ENCODE results near the gene ADAMTSL3.

Gene ADAMTSL3

DNA sequence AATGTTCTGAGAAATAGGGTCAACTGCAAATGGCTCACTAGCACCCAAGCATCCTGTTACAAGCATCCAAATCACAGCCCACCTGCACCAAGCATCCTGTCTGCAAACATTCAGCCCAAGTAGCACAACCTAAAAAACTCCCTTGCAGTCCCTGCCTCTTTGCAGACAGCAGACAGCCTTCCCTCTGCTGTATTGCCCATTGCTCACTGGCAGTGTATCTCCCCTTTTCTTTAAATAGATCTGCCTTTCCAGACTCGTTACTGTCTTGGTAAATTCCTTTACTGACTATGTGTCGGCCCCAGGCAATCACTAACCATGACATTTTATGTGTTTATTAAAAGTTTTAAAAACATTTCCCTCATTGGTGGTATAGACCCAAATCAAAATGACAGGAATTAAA lies 155.4 kb downstream of the ADAMTSL3 start:
- Histone ChIP-seq H3K27ac (ENCODE audit: low read length) (no peak overlapping the region), H3K4me1 (ENCODE audit: control insufficient read depth in 1 of 2, insufficient read depth in 2 of 2, low read length in 2 of 2) (no peaks in the 10 kb centered on the region), H3K27me3 (ENCODE audit: low read depth, low read length) (no peaks in the 10 kb centered on the region), H3K4me3 (ENCODE audit: low read depth in 1 of 2, low read length in 2 of 2) (no peak overlapping the region), H3K36me3 (ENCODE audit: control insufficient read depth in 1 of 2, insufficient read depth in 2 of 2, low read length in 2 of 2) (peaks cover 0 to 12% of the 10 kb centered on the region in 2 donors), H3K9me3 (ENCODE audit: control insufficient read depth in 1 of 2, low read length in 2 of 2) (no peaks in the 10 kb centered on the region)

DNA sequence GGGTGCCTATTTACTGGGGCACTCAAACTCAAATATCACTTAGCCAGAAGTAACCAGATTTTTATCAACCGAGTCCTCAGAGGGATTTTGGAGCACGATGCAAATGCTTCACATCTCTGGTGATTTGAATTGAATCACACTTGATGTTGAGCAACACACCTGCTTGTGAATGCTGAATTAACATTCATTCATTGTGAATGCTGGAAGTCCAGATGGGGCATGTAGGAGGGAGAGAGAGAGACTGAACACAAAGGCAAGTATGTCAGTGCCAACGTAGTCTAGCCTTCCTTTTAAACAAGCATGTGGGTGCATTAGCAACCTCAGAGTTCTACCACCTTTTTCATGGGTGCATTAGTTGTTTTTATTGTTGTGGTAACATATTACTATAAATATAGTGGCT lies 156.2 kb downstream of the ADAMTSL3 start:
- H3K4me1 ChIP-seq (ENCODE audit: control insufficient read depth in 1 of 2, insufficient read depth in 2 of 2, low read length in 2 of 2): no peaks in the 10 kb centered on the region
- no peak overlapping the region for H3K27ac ChIP-seq (ENCODE audit: low read length)
- H3K9me3 ChIP-seq (ENCODE audit: control insufficient read depth in 1 of 2, low read length in 2 of 2): no peaks in the 10 kb centered on the region
- H3K27me3 ChIP-seq (ENCODE audit: low read depth, low read length): no peaks in the 10 kb centered on the region
- H3K4me3 ChIP-seq (ENCODE audit: low read depth in 1 of 2, low read length in 2 of 2): no peak overlapping the region
- H3K36me3 ChIP-seq (ENCODE audit: control insufficient read depth in 1 of 2, insufficient read depth in 2 of 2, low read length in 2 of 2): peaks cover 0 to 12% of the 10 kb centered on the region in 2 donors

DNA sequence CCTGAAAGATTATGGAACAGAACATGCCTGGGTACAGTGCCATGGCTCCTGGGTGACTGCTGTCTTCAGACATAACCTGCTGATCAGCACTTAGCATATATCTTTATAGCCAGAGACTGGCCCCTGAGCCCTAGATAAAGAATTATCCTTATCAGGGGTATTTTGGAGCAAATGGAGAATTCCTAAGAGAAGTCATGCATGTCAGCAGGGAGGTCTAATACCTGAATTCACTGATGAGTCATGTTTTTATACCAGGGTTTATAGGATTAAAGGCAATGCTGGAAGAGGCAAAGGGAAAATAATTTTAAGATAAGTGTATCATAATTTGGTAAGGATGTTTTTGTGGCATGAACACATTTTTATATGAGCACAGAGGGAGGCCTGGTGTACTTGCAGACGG lies 159.8 kb downstream of the ADAMTSL3 start:
- Histone ChIP-seq H3K4me3 (ENCODE audit: low read depth in 1 of 2, low read length in 2 of 2) (no peak overlapping the region), H3K4me1 (ENCODE audit: control insufficient read depth in 1 of 2, insufficient read depth in 2 of 2, low read length in 2 of 2) (no peaks in the 10 kb centered on the region), H3K36me3 (ENCODE audit: control insufficient read depth in 1 of 2, insufficient read depth in 2 of 2, low read length in 2 of 2) (no peaks in the 10 kb centered on the region), H3K27me3 (ENCODE audit: low read depth, low read length) (no peaks in the 10 kb centered on the region), H3K9me3 (ENCODE audit: control insufficient read depth in 1 of 2, low read length in 2 of 2) (no peaks in the 10 kb centered on the region), H3K27ac (ENCODE audit: low read length) (no peak overlapping the region)

DNA sequence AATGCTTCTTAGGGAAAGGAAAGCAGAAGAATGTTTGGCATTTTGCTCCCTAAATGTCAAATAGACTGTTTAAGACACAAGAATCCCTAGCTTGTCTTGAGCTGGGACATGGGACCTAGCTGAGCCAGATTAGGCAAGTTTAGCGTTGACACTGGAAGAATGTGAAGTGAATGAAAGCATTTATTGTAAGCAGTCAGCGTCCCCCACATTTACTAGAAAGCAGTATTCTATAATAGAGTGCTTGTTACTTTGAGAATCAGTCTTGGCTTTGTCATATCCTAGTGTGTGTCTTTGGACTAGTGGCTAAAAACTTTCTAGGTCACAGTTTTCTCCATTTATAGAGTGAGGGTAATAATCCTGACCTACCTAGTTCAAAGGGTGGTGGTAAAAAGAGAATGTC lies 161.6 kb downstream of the ADAMTSL3 start:
- H3K27me3 ChIP-seq (ENCODE audit: low read depth, low read length): no peaks in the 10 kb centered on the region
- no peaks in the 10 kb centered on the region for H3K36me3 ChIP-seq (ENCODE audit: control insufficient read depth in 1 of 2, insufficient read depth in 2 of 2, low read length in 2 of 2)
- H3K9me3 ChIP-seq (ENCODE audit: control insufficient read depth in 1 of 2, low read length in 2 of 2): no peaks in the 10 kb centered on the region
- no peaks in the 10 kb centered on the region for H3K4me1 ChIP-seq (ENCODE audit: control insufficient read depth in 1 of 2, insufficient read depth in 2 of 2, low read length in 2 of 2)
- no peak overlapping the region for H3K27ac ChIP-seq (ENCODE audit: low read length)
- H3K4me3 ChIP-seq (ENCODE audit: low read depth in 1 of 2, low read length in 2 of 2): no peak overlapping the region

DNA sequence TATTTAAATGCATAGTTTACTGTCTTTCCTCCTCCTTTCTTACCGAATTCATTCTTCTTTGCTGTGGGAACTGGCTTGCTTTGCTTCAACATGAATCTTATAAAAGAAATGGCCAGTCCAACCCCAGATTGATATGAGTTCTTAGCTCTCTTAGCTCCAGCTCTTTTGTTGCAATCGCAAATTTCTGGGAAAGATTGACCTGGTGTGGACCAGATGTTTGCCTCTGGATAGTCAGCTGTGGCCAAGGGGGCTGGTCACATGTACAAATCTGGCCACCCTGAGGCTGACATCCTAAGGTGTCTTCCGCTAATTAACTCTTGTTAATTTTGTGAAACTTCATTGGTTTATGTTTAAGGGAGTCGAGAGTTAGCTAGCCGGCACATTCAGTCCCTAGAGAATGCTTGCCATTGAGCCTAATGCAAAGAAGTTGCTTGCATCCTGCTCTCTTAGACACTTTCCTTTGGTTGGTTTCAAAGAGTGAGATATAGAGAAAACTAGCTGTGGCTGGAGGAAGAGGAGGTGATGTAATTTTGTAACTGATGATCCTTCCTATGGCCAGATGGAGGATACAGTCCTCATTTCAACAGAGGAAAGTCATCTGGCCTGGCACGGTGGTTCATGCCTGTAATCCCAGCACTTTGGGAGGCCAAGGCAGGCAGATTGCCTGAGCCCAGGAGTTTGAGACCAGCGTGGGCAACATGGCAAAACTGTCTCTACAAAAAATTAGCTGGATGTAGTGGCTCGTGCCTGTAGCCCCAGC lies 162.4 kb downstream of the ADAMTSL3 start:
- Histone ChIP-seq H3K27ac (ENCODE audit: low read length) (no peak overlapping the region), H3K9me3 (ENCODE audit: control insufficient read depth in 1 of 2, low read length in 2 of 2) (no peaks in the 10 kb centered on the region), H3K27me3 (ENCODE audit: low read depth, low read length) (no peaks in the 10 kb centered on the region), H3K4me3 (ENCODE audit: low read depth in 1 of 2, low read length in 2 of 2) (no peak overlapping the region), H3K4me1 (ENCODE audit: control insufficient read depth in 1 of 2, insufficient read depth in 2 of 2, low read length in 2 of 2) (no peaks in the 10 kb centered on the region), H3K36me3 (ENCODE audit: control insufficient read depth in 1 of 2, insufficient read depth in 2 of 2, low read length in 2 of 2) (no peaks in the 10 kb centered on the region)

DNA sequence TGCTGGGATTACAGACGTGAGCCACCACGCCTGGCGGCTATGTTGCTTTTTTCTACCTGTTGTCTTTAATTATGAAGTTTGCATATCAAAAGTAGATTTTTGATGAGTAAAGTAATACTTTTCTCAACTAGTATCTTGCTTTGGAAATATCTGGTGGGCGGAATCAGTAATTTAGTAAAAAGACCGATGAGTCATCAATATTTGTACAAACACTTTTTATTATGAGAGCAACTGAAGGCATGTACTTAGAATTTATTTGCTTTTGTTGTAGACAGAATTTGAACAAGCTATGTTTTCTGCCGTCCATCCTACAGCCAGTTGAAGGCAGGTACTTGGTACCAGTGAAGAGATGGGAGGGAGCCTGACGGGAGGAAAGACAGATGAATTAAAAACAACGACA lies 164.7 kb downstream of the ADAMTSL3 start:
- Histone ChIP-seq H3K27ac (ENCODE audit: low read length) (no peak overlapping the region), H3K4me3 (ENCODE audit: low read depth in 1 of 2, low read length in 2 of 2) (no peak overlapping the region), H3K27me3 (ENCODE audit: low read depth, low read length) (no peaks in the 10 kb centered on the region), H3K9me3 (ENCODE audit: control insufficient read depth in 1 of 2, low read length in 2 of 2) (no peaks in the 10 kb centered on the region), H3K4me1 (ENCODE audit: control insufficient read depth in 1 of 2, insufficient read depth in 2 of 2, low read length in 2 of 2) (no peaks in the 10 kb centered on the region), H3K36me3 (ENCODE audit: control insufficient read depth in 1 of 2, insufficient read depth in 2 of 2, low read length in 2 of 2) (no peaks in the 10 kb centered on the region)

DNA sequence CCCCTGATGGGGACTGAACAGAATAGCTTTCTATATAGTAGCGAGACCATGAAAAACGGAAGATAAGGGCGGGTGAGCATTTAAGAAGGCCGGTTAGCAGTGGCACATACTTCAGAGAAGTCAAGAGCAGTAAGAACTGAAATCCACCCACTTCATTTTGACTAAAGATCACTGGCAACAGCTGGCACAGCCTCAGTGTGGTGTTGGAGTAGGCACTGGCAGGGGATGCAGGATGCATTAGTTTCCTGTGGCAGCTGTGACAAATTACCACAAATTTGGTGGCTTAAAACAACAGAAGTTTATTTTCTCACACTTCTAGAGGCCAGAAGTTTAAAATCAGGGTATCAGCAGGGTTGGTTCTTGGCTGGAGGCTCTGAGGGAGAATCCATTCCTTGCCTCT lies 176.5 kb downstream of the ADAMTSL3 start:
- Histone ChIP-seq H3K36me3 (ENCODE audit: control insufficient read depth in 1 of 2, insufficient read depth in 2 of 2, low read length in 2 of 2) (peaks cover 0 to 6% of the 10 kb centered on the region in 2 donors), H3K4me3 (ENCODE audit: low read depth in 1 of 2, low read length in 2 of 2) (no peak overlapping the region), H3K9me3 (ENCODE audit: control insufficient read depth in 1 of 2, low read length in 2 of 2) (no peaks in the 10 kb centered on the region), H3K27me3 (ENCODE audit: low read depth, low read length) (no peaks in the 10 kb centered on the region), H3K4me1 (ENCODE audit: control insufficient read depth in 1 of 2, insufficient read depth in 2 of 2, low read length in 2 of 2) (no peaks in the 10 kb centered on the region), H3K27ac (ENCODE audit: low read length) (no peak overlapping the region)

DNA sequence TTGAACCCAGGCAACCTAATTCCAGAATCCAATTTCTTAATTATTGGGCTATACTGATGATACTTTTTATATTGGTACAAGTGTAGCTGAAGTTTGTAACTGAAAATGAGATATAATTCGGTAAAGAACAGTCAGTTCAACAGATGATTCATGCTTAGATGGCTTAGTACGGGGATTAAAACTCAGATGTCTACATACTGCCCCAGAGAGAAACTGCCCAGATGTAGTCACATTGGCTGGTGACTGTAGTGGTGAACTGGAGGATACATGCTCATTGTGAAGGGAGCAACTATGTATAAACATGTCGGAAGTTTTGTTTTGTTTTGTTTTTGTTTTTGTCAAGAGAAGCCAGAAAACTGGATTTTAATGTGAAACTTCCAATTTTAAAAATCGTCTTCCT lies 179.6 kb downstream of the ADAMTSL3 start:
- Histone ChIP-seq H3K4me3 (ENCODE audit: low read depth in 1 of 2, low read length in 2 of 2) (no peak overlapping the region), H3K4me1 (ENCODE audit: control insufficient read depth in 1 of 2, insufficient read depth in 2 of 2, low read length in 2 of 2) (no peaks in the 10 kb centered on the region), H3K36me3 (ENCODE audit: control insufficient read depth in 1 of 2, insufficient read depth in 2 of 2, low read length in 2 of 2) (peaks cover 0 to 6% of the 10 kb centered on the region in 2 donors), H3K27ac (ENCODE audit: low read length) (no peak overlapping the region), H3K9me3 (ENCODE audit: control insufficient read depth in 1 of 2, low read length in 2 of 2) (no peaks in the 10 kb centered on the region), H3K27me3 (ENCODE audit: low read depth, low read length) (no peaks in the 10 kb centered on the region)

DNA sequence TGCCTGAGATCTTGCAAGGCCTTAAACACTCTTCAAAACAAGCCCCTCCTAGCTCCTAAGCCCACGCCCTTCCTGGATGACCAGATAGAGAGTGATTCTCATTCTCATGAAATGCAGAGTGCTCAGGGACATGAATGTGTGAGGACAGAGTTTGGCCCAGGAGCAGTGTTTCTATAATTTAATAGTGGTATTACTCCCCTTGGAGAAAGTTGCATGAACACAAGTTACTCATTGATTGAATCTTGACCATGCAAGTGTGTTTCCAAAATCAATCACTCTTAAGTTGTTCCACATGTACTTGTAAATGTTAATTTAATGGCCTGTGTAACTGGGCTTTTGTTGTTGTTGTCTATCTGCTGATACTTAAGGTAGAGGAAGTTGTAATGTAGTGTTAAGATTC lies 181.6 kb downstream of the ADAMTSL3 start:
- H3K9me3 ChIP-seq (ENCODE audit: control insufficient read depth in 1 of 2, low read length in 2 of 2): no peaks in the 10 kb centered on the region
- H3K27me3 ChIP-seq (ENCODE audit: low read depth, low read length): no peaks in the 10 kb centered on the region
- H3K27ac ChIP-seq (ENCODE audit: low read length): no peak overlapping the region
- H3K4me1 ChIP-seq (ENCODE audit: control insufficient read depth in 1 of 2, insufficient read depth in 2 of 2, low read length in 2 of 2): no peaks in the 10 kb centered on the region
- peaks cover 0 to 6% of the 10 kb centered on the region in 2 donors for H3K36me3 ChIP-seq (ENCODE audit: control insufficient read depth in 1 of 2, insufficient read depth in 2 of 2, low read length in 2 of 2)
- H3K4me3 ChIP-seq (ENCODE audit: low read depth in 1 of 2, low read length in 2 of 2): no peak overlapping the region

DNA sequence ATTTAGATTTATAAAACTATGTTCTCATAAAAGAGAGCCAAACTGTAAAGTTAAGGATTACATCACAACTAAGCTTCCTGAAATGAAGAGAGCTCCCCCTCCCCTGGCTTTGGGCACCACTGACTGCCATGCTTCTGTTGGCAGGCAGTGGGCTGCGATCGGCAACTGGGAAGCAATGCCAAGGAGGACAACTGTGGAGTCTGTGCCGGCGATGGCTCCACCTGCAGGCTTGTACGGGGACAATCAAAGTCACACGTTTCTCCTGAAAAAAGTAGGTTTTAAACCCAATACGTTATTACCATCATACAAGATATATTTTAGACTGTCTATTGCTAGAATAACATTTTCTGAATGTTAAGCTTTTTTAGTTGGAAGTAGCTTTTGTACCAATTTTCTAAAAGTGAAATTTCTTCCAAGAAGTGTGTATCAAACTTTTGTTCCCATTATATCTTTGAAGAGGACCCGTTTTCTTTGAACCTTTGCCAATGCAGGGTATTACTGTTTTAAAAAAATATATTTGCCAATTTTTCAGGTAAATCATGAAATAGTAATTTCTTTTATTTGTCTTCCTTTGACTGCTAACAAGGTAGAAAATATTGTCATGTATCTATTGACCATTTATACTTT lies 184.1 kb downstream of the ADAMTSL3 start:
- no peaks in the 10 kb centered on the region for H3K36me3 ChIP-seq (ENCODE audit: control insufficient read depth in 1 of 2, insufficient read depth in 2 of 2, low read length in 2 of 2)
- H3K4me1 ChIP-seq (ENCODE audit: control insufficient read depth in 1 of 2, insufficient read depth in 2 of 2, low read length in 2 of 2): peaks cover 0 to 2% of the 10 kb centered on the region in 2 donors
- no peaks in the 10 kb centered on the region for H3K9me3 ChIP-seq (ENCODE audit: control insufficient read depth in 1 of 2, low read length in 2 of 2)
- no peak overlapping the region for H3K4me3 ChIP-seq (ENCODE audit: low read depth in 1 of 2, low read length in 2 of 2)
- H3K27ac ChIP-seq (ENCODE audit: low read length): no peak overlapping the region
- H3K27me3 ChIP-seq (ENCODE audit: low read depth, low read length): no peaks in the 10 kb centered on the region

DNA sequence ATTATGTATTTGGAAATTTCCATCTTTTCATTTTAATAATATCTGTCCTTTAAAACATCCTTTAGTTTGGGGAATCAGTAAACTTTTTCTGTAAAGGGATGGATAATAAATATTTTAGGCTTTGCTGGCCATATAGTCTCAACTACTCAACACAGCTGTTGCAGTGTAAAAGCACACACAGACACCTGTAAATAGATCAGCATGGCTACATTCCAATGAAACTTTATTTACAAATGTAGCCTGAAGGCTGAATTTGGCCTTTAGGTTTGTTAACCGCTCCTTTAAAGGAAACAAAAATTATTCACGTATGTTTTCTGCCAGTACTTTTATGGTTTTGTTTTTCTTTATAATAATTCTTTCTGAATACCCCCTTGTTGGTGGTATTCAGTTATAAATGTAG lies 184.8 kb downstream of the ADAMTSL3 start:
- Histone ChIP-seq H3K4me3 (ENCODE audit: low read depth in 1 of 2, low read length in 2 of 2) (no peak overlapping the region), H3K4me1 (ENCODE audit: control insufficient read depth in 1 of 2, insufficient read depth in 2 of 2, low read length in 2 of 2) (peaks cover 0 to 8% of the 10 kb centered on the region in 2 donors), H3K27ac (ENCODE audit: low read length) (no peak overlapping the region), H3K9me3 (ENCODE audit: control insufficient read depth in 1 of 2, low read length in 2 of 2) (no peaks in the 10 kb centered on the region), H3K36me3 (ENCODE audit: control insufficient read depth in 1 of 2, insufficient read depth in 2 of 2, low read length in 2 of 2) (no peaks in the 10 kb centered on the region), H3K27me3 (ENCODE audit: low read depth, low read length) (no peaks in the 10 kb centered on the region)

DNA sequence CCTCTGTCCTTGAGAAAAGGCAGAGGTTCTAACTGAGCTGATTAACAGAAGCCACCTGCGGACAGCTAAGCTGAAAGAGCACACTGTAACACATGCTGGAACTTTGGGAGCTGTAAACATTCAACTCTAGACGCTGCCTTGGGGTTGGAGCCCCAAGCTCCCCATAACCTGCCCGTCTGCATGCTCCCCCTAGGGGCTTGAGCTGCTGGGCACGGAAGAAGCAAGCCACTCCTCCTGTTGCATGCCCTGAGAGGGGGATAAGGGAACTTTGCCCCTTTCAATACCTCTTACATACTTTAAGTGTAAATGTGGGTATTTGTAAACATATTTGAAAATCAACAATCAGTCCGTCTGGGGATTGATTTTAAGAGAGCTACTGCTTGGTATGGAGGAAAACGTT lies 188.4 kb downstream of the ADAMTSL3 start:
- Histone ChIP-seq H3K27me3 (ENCODE audit: low read depth, low read length) (no peaks in the 10 kb centered on the region), H3K4me3 (ENCODE audit: low read depth in 1 of 2, low read length in 2 of 2) (no peak overlapping the region), H3K27ac (ENCODE audit: low read length) (no peak overlapping the region), H3K36me3 (ENCODE audit: control insufficient read depth in 1 of 2, insufficient read depth in 2 of 2, low read length in 2 of 2) (no peaks in the 10 kb centered on the region), H3K4me1 (ENCODE audit: control insufficient read depth in 1 of 2, insufficient read depth in 2 of 2, low read length in 2 of 2) (peaks cover 0 to 21% of the 10 kb centered on the region in 2 donors), H3K9me3 (ENCODE audit: control insufficient read depth in 1 of 2, low read length in 2 of 2) (no peaks in the 10 kb centered on the region)

Measured in muscle layer of duodenum (tissue), 2 donors.